Measurements from ENCODE around the gene BTN1A1. TPM values are rescaled to one million over a fixed set of nuclear protein-coding genes. Genes with fewer than 3 reads are reported as not detected.

The BTN1A1 gene
- total RNA-seq, 6 donors from 2014 or later, result not detected

- ATAC-seq (ENCODE audit: low FRiP score in 2 of 2) (peak in 1 of 2 donors; percentile 27), DNase-seq (no peak)
- Histone ChIP-seq H3K27me3 (no peaks in the 10 kb centered on the region), H3K9me3 (no peaks in the 10 kb centered on the region), H3K4me1 (peaks cover 15 to 24% (median 20%) of the 10 kb centered on the region in 4 donors), H3K36me3 (no peaks in the 10 kb centered on the region), H3K27ac (peak overlapping the region in 1 of 4 donors; percentile 84), H3K4me3 (peak overlapping the region in 3 of 4 donors; percentile 24 to 59 (median 49))
- 13 to 20% methylated on average over 27 of the region's 27 CpGs for WGBS, 2 donors
- no peak for TF ChIP-seq POLR2A (IDR thresholded peaks at IDR 0.05)
Measured at GRCh38 chr6:26554697-26555504, 54.8 kb downstream of the BTN1A1 start.

- Histone ChIP-seq H3K4me3 (peak overlapping the region in 1 of 4 donors; percentile 24), H3K27ac (no peak overlapping the region), H3K4me1 (peaks cover 10 to 17% (median 14%) of the 10 kb centered on the region in 4 donors), H3K9me3 (no peaks in the 10 kb centered on the region), H3K27me3 (no peaks in the 10 kb centered on the region), H3K36me3 (no peaks in the 10 kb centered on the region)
- 48 to 57% methylated on average over 19 of the region's 19 CpGs for WGBS, 2 donors
- ATAC-seq (ENCODE audit: low FRiP score in 2 of 2) (no peak), DNase-seq (no peak)
- no peak for TF ChIP-seq CTCF (IDR thresholded peaks at IDR 0.05)
- TF ChIP-seq POLR2AphosphoS5 (IDR thresholded peaks at IDR 0.05), result no peak
- TF ChIP-seq POLR2A (IDR thresholded peaks at IDR 0.05), result no peak
- TF ChIP-seq EP300 (IDR thresholded peaks at IDR 0.05), result no peak
Measured at GRCh38 chr6:26555505-26556262, 55.6 kb downstream of the BTN1A1 start.

- 36 to 43% methylated on average over 16 of the region's 16 CpGs for WGBS, 2 donors
- TF ChIP-seq POLR2AphosphoS5 (IDR thresholded peaks at IDR 0.05) (no peak), EP300 (IDR thresholded peaks at IDR 0.05) (no peak), POLR2A (IDR thresholded peaks at IDR 0.05) (no peak), CTCF (IDR thresholded peaks at IDR 0.05) (no peak)
- H3K9me3 ChIP-seq, result no peaks in the 10 kb centered on the region
- DNase-seq, result no peak
- H3K36me3 ChIP-seq, result no peaks in the 10 kb centered on the region
- H3K27ac ChIP-seq, result no peak overlapping the region
- ATAC-seq (ENCODE audit: low FRiP score in 2 of 2), result no peak
- H3K4me3 ChIP-seq, result no peak overlapping the region
- H3K27me3 ChIP-seq, result no peaks in the 10 kb centered on the region
- H3K4me1 ChIP-seq, result peaks cover 10 to 17% (median 12%) of the 10 kb centered on the region in 4 donors
Measured at GRCh38 chr6:26556263-26557070, 56.4 kb downstream of the BTN1A1 start.

Small RNA genes lying within 50 kb of the gene (small RNA-seq; reads per million reads assigned to genes)
- gene RNU6-502P, result 0 reads per million in 4 donors

Other genes with a start within 250 kb of the BTN1A1 start
- gene BTN3A2, start 135.1 kb upstream of the BTN1A1 start, total RNA-seq, result 10 to 100 TPM; 30.1 to 71.2 (median 54.2) TPM
- gene BTN2A2, start 117.2 kb upstream of the BTN1A1 start, total RNA-seq, result 10 to 100 TPM; 12.2 to 59.7 (median 26.3) TPM
- gene BTN3A1, start 98.0 kb upstream of the BTN1A1 start, total RNA-seq, result 10 to 100 TPM; 24.9 to 55.8 (median 34.6) TPM
- gene BTN3A3, start 59.8 kb upstream of the BTN1A1 start, total RNA-seq, result 10 to 100 TPM; 18.7 to 51.3 (median 38.0) TPM
- gene BTN2A1, start 42.3 kb upstream of the BTN1A1 start, total RNA-seq, result 10 to 100 TPM; 17.2 to 34.6 (median 21.2) TPM
- 10 to 100 TPM; 35.6 to 76.7 (median 45.5) TPM for gene HMGN4, start 38.1 kb downstream of the BTN1A1 start, total RNA-seq
- gene ABT1, start 96.7 kb downstream of the BTN1A1 start, total RNA-seq, result 10 to 100 TPM in 4 of 6 donors, 1 to 10 TPM in 2; 6.3 to 22.5 (median 15.4) TPM
- gene ZNF322, start 159.4 kb downstream of the BTN1A1 start, total RNA-seq, result 10 to 100 TPM in 5 of 6 donors, 1 to 10 TPM in 1; 9.1 to 27.3 (median 17.1) TPM

All from upper lobe of left lung (tissue), 6 donors.